CD4-positive, alpha-beta memory T cell (primary cell): ENCODE data around the gene KRTAP10-9. TPM values are rescaled to one million over a fixed set of nuclear protein-coding genes. Genes with fewer than 3 reads are reported as not detected.
"Not testable (repeated sequence)": the region's sequence is repeated elsewhere in the genome, so short reads cannot be mapped to it uniquely, and the experiment has no call there.

Experiments used
- CTCF ChIA-PET: fragments of 350-600 bp; sonication (Branson Sonifier 250); formaldehyde crosslinking; loops from one replicate; lab custom pipeline; 2021; ENCODE audit warnings: inconsistent platforms; ENCODE audit not compliant: partially characterized antibody; lab: Charles Lee
- POLR2A ChIA-PET: fragments of 350-600 bp; sonication (Branson Sonifier 250); formaldehyde crosslinking; loops from one replicate; lab custom pipeline; 2021; ENCODE audit not compliant: partially characterized antibody; lab: Charles Lee
- DNase-seq, 5 donors: peaks; one replicate each; pipeline versions ENCODE4 v3.0.0 to v3.0.0-alpha.2; 2020 to 2022; ENCODE audit warnings: mixed read lengths in 1 of 5
- H3K27ac ChIP-seq: one replicate; pipeline ENCODE4 v1.7.0; 2013; ENCODE audit warnings: low read depth, low read length
- H3K27me3 ChIP-seq: 2 replicates; pipeline ENCODE4 v1.7.0; 2013; ENCODE audit warnings: mild to moderate bottlenecking, low read length, moderate library complexity; ENCODE audit not compliant: insufficient read depth
- H3K36me3 ChIP-seq: 2 replicates; pipeline ENCODE4 v1.7.0; 2013; ENCODE audit warnings: mild to moderate bottlenecking, low read length, moderate library complexity; ENCODE audit not compliant: insufficient read depth
- H3K4me1 ChIP-seq: 2 replicates; pipeline ENCODE4 v1.7.0; 2013; ENCODE audit warnings: mild to moderate bottlenecking, low read length, moderate library complexity; ENCODE audit not compliant: insufficient read depth
- H3K4me3 ChIP-seq, 2 donors: one replicate each; pipeline ENCODE4 v1.7.0; 2013; ENCODE audit warnings: low read length in 2 of 2, mild to moderate bottlenecking in 1 of 2
- H3K9me3 ChIP-seq, 2 donors: one replicate each; pipeline ENCODE4 v1.7.0; 2013; ENCODE audit warnings: low read length in 2 of 2, control low read depth in 1 of 2; ENCODE audit not compliant: control insufficient read depth in 1 of 2
- H3K27ac Mint-ChIP-seq, 7 donors: one replicate each; pipeline ENCODE4 v1.8.0; 2020 to 2021; ENCODE audit warnings: mixed read lengths in 7 of 7, mild to moderate bottlenecking in 6 of 7, inconsistent platforms in 3 of 7, moderate library complexity in 3 of 7
- H3K27me3 Mint-ChIP-seq, 2 donors: one replicate each; pipeline ENCODE4 v1.8.0; 2020 to 2021; ENCODE audit warnings: mixed read lengths in 2 of 2
- H3K36me3 Mint-ChIP-seq, 2 donors: one replicate each; pipeline ENCODE4 v1.8.0; 2020 to 2021; ENCODE audit warnings: mixed read lengths in 2 of 2, inconsistent platforms in 1 of 2, mild to moderate bottlenecking in 1 of 2
- H3K4me1 Mint-ChIP-seq, 4 donors: one replicate each; pipeline ENCODE4 v1.8.0; 2020 to 2021; ENCODE audit warnings: mixed read lengths in 4 of 4, mild to moderate bottlenecking in 1 of 4
- H3K4me3 Mint-ChIP-seq, 8 donors: one replicate each; pipeline ENCODE4 v1.8.0; 2020 to 2021; ENCODE audit warnings: mixed read lengths in 8 of 8, mild to moderate bottlenecking in 7 of 8, moderate library complexity in 6 of 8, inconsistent platforms in 3 of 8
- H3K9me3 Mint-ChIP-seq, 8 donors: one replicate each; pipeline ENCODE4 v1.8.0; 2020 to 2021; ENCODE audit warnings: mixed read lengths in 8 of 8, mild to moderate bottlenecking in 5 of 8, inconsistent platforms in 3 of 8, moderate library complexity in 1 of 8
- intact Hi-C: fragments of 100-400 bp; cut with micrococcal nuclease; formaldehyde crosslinking; loops from one replicate; pipeline ENCODE4 v1.15.1; 2023
- polyA plus RNA-seq, 2 donors: library from polyadenylated mRNA; unstranded; fragments of 300-500 nt; fragmentation: Illumina TruSeq; gene quantifications; one replicate each; pipeline ENCODE4 v1.2.3, GENCODE V29; 2021
- total RNA-seq, 2 experiments: library from RNA; stranded (reverse); gene quantifications; one replicate each; pipeline ENCODE4 v1.2.3, GENCODE V29; 2021

KRTAP10-9 gene
- total and polyA plus RNA-seq, 4 experiments from 2014 or later: not detected

- DNase-seq, POLR2A ChIA-PET, CTCF ChIA-PET, H3K4me3 Mint-ChIP-seq, H3K27ac ChIP-seq, H3K4me1 ChIP-seq, H3K36me3 ChIP-seq, intact Hi-C loops, H3K9me3 ChIP-seq, H3K27me3 ChIP-seq, H3K4me1 Mint-ChIP-seq, H3K4me3 ChIP-seq: not testable (repeated sequence)
- Mint-ChIP-seq H3K36me3 (peaks cover 0 to 12% of the 10 kb centered on the region in 2 donors), H3K27ac (peak overlapping the region in 1 of 7 donors; percentile 54), H3K27me3 (peaks cover 1 to 13% of the 10 kb centered on the region in 2 donors), H3K9me3 (peaks cover 5 to 35% (median 18%) of the 10 kb centered on the region in 8 donors)
Observed at GRCh38 chr21:44637851-44638348, 11.0 kb downstream of the KRTAP10-9 start.

- H3K4me3 Mint-ChIP-seq, CTCF ChIA-PET, H3K9me3 ChIP-seq, H3K27ac ChIP-seq, H3K4me1 ChIP-seq, H3K36me3 ChIP-seq, H3K4me3 ChIP-seq, intact Hi-C loops, H3K27me3 ChIP-seq, POLR2A ChIA-PET, DNase-seq, H3K4me1 Mint-ChIP-seq: not testable (repeated sequence)
- Mint-ChIP-seq H3K27me3 (peaks cover 1 to 13% of the 10 kb centered on the region in 2 donors), H3K9me3 (peaks cover 5 to 35% (median 21%) of the 10 kb centered on the region in 8 donors), H3K27ac (peak overlapping the region in 1 of 7 donors; percentile 68), H3K36me3 (peaks cover 4 to 12% of the 10 kb centered on the region in 2 donors)
Observed at GRCh38 chr21:44638506-44639330, 11.8 kb downstream of the KRTAP10-9 start.

GRCh38 chr21:44639331-44639655 lies 12.4 kb downstream of the KRTAP10-9 start:
- DNase-seq: no peak
- no peaks in the 10 kb centered on the region for H3K27me3 ChIP-seq
- CTCF ChIA-PET: no interaction called here
- no peak overlapping the region for H3K4me3 Mint-ChIP-seq
- peaks cover 6 to 40% (median 26%) of the 10 kb centered on the region in 8 donors for H3K9me3 Mint-ChIP-seq
- intact Hi-C loops: no loop called here
- POLR2A ChIA-PET: no interaction called here
- no peaks in the 10 kb centered on the region for H3K36me3 ChIP-seq
- peaks cover 0 to 8% of the 10 kb centered on the region in 2 donors for H3K9me3 ChIP-seq
- H3K27ac ChIP-seq: no peak overlapping the region
- peaks cover 0 to 5% (median 1%) of the 10 kb centered on the region in 4 donors for H3K4me1 Mint-ChIP-seq
- H3K4me3 ChIP-seq: no peak overlapping the region
- H3K27ac Mint-ChIP-seq: no peak overlapping the region
- no peaks in the 10 kb centered on the region for H3K4me1 ChIP-seq
- peaks cover 1 to 13% of the 10 kb centered on the region in 2 donors for H3K27me3 Mint-ChIP-seq
- H3K36me3 Mint-ChIP-seq: peaks cover 4 to 12% of the 10 kb centered on the region in 2 donors

- H3K27me3 Mint-ChIP-seq: peaks cover 1 to 13% of the 10 kb centered on the region in 2 donors
- no peak overlapping the region for H3K4me3 Mint-ChIP-seq
- DNase-seq: no peak
- peaks cover 10 to 20% of the 10 kb centered on the region in 2 donors for H3K36me3 Mint-ChIP-seq
- CTCF ChIA-PET: no interaction called here
- Histone ChIP-seq H3K4me1 (no peaks in the 10 kb centered on the region), H3K9me3 (peaks cover 0 to 13% of the 10 kb centered on the region in 2 donors), H3K27me3 (no peaks in the 10 kb centered on the region), H3K27ac (no peak overlapping the region), H3K36me3 (no peaks in the 10 kb centered on the region), H3K4me3 (no peak overlapping the region)
- peaks cover 0 to 5% (median 1%) of the 10 kb centered on the region in 4 donors for H3K4me1 Mint-ChIP-seq
- POLR2A ChIA-PET: no interaction called here
- H3K27ac Mint-ChIP-seq: peak overlapping the region in 1 of 7 donors; percentile 17
- intact Hi-C loops: no loop called here
- H3K9me3 Mint-ChIP-seq: peaks cover 6 to 55% (median 36%) of the 10 kb centered on the region in 8 donors
Observed at GRCh38 chr21:44640761-44641160, 13.9 kb downstream of the KRTAP10-9 start.

GRCh38 chr21:44643741-44644310 lies 16.9 kb downstream of the KRTAP10-9 start:
- Histone ChIP-seq H3K27ac (no peak overlapping the region), H3K4me1 (no peaks in the 10 kb centered on the region), H3K27me3 (no peaks in the 10 kb centered on the region), H3K36me3 (no peaks in the 10 kb centered on the region), H3K9me3 (peaks cover 0 to 13% of the 10 kb centered on the region in 2 donors), H3K4me3 (no peak overlapping the region)
- H3K27ac Mint-ChIP-seq: no peak overlapping the region
- DNase-seq: no peak
- peaks cover 0 to 10% of the 10 kb centered on the region in 2 donors for H3K27me3 Mint-ChIP-seq
- ChIA-PET CTCF (interaction anchor here (1.3 kb wide), 1 partner anchor 25 kb away, joined by 3 read pairs; no protein-coding TSS in a partner anchor), POLR2A (no interaction called here)
- intact Hi-C loops: no loop called here
- peak overlapping the region in 1 of 8 donors; percentile 5 for H3K4me3 Mint-ChIP-seq
- peaks cover 6 to 59% (median 37%) of the 10 kb centered on the region in 8 donors for H3K9me3 Mint-ChIP-seq
- peaks cover 0 to 7% (median 3%) of the 10 kb centered on the region in 4 donors for H3K4me1 Mint-ChIP-seq
- H3K36me3 Mint-ChIP-seq: peaks cover 10 to 23% of the 10 kb centered on the region in 2 donors

GRCh38 chr21:44644878-44645277 lies 18.0 kb downstream of the KRTAP10-9 start:
- Mint-ChIP-seq H3K4me3 (no peak overlapping the region), H3K36me3 (peaks cover 10 to 23% of the 10 kb centered on the region in 2 donors), H3K9me3 (peaks cover 6 to 59% (median 37%) of the 10 kb centered on the region in 8 donors), H3K27ac (no peak overlapping the region), H3K4me1 (peaks cover 0 to 7% (median 3%) of the 10 kb centered on the region in 4 donors), H3K27me3 (peaks cover 0 to 8% of the 10 kb centered on the region in 2 donors)
- Histone ChIP-seq H3K9me3 (peaks cover 0 to 13% of the 10 kb centered on the region in 2 donors), H3K27me3 (no peaks in the 10 kb centered on the region), H3K4me3 (no peak overlapping the region), H3K36me3 (no peaks in the 10 kb centered on the region), H3K4me1 (no peaks in the 10 kb centered on the region), H3K27ac (no peak overlapping the region)
- ChIA-PET CTCF (interaction anchor here (0.7 to 1.3 kb wide), 2 partner anchors 11 to 134 kb away, joined by 3 read pairs; no protein-coding TSS in a partner anchor), POLR2A (interaction anchor here (1.1 kb wide), 1 partner anchor 26 kb away, joined by 3 read pairs; no protein-coding TSS in a partner anchor)
- DNase-seq: no peak
- intact Hi-C loops: no loop called here
